Right kidney (tissue), 1 donor: ENCODE results near the gene KIF3C.

ENCODE experiments used
- DNase-seq: peaks from one replicate; pipeline ENCODE4 v3.0.0-alpha.2; 2016

Gene KIF3C

DNA sequence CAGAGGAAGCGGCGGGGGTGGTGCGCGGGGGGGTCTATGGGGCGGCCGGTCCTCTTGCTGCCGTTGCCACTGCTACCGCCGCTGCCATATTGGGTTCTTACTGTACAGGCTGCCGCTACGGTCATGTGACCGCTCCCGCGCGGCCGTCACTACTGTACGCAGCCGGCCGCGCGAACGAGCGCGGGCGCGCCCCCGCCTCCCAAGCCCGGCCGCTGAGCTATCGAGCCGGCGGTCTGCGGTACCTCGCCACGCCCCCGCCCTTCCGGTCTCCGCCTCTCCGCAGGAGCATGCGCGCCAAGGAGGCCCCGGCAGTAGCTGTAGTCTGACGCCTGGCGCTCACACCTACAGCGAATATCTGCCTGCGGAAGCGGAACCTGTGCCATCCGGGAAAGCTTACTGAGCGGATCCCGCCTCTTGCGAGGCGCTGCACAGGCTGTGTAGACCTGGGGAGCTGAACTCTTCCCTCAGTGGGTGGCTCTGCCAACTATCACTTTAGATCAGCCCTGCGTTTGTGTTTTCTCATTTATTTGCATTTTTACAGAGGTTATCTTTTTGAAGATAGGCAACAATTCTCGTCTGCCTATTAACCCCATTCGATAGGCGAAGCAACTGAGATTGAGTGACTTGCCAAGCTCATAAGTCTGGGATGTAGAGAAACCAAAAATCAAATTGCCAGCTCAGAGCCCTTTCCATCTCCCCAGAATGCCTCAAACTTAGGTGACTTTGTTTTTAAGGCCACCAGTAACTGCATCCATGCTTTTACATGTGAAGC, 103.8 kb downstream of the KIF3C start, which contains the start of gene ASXL2:
ASXL2 (minus strand) TSS at position 127 of the 772 bp plus-strand sequence. CDS start 265 bp downstream, outside the sequence.
- DNase-seq, result peak; percentile 85

- peak; percentile 81 for DNase-seq
Measured at GRCh38 chr2:25877431-25878360, 104.6 kb downstream of the KIF3C start.
